H1 (cell line): ENCODE measurements around the gene SEMA3B. TPM values are rescaled to one million over a fixed set of nuclear protein-coding genes. Genes with fewer than 3 reads are reported as not detected.
A peak's percentile ranks its signal among the peaks of the same experiment; 100 is the strongest.

Experiments
- ATF3 ChIP-seq: IDR thresholded peaks from 2 replicates; pipeline ENCODE4 v1.6.1; 2011; ENCODE audit warnings: low read depth, mild to moderate bottlenecking, low read length; ENCODE audit not compliant: insufficient read depth
- BRCA1 ChIP-seq: IDR thresholded peaks from 2 replicates; pipeline ENCODE4 v1.6.1; 2012; ENCODE audit warnings: low read depth, low read length, improper control_type of control experiment
- CHD1 ChIP-seq: IDR thresholded peaks from 2 replicates; pipeline ENCODE4 v1.6.1; 2012; ENCODE audit warnings: low read depth, low read length, improper control_type of control experiment
- E2F6 ChIP-seq: IDR thresholded peaks from 2 replicates; pipeline ENCODE4 v1.6.1; 2012; ENCODE audit warnings: inconsistent platforms
- GTF2F1 ChIP-seq: IDR thresholded peaks from 2 replicates; pipeline ENCODE4 v1.6.1; 2012; ENCODE audit warnings: low read depth, low read length, improper control_type of control experiment, borderline replicate concordance
- HDAC6 ChIP-seq: IDR thresholded peaks from one replicate; pipeline ENCODE4 v1.7.1; 2012; ENCODE audit warnings: low read depth, mild to moderate bottlenecking, inconsistent platforms, low read length, moderate library complexity
- JUND ChIP-seq: IDR thresholded peaks from 2 replicates; pipeline ENCODE4 v1.6.1; 2011; ENCODE audit warnings: mild to moderate bottlenecking, improper control_type of control experiment, low read length
- KDM4A ChIP-seq: IDR thresholded peaks from one replicate; pipeline ENCODE4 v1.7.1; 2012; ENCODE audit warnings: low read depth, mild to moderate bottlenecking, moderate library complexity, low read length, inconsistent platforms; ENCODE audit not compliant: severe bottlenecking
- KDM5A ChIP-seq: fragments of 200-600 bp; IDR thresholded peaks from 2 replicates; pipeline ENCODE4 v1.7.1; 2012; ENCODE audit warnings: mild to moderate bottlenecking, low read length, inconsistent platforms, mixed read lengths
- MAFK ChIP-seq: IDR thresholded peaks from 2 replicates; pipeline ENCODE4 v1.6.1; 2012; ENCODE audit warnings: low read depth, mild to moderate bottlenecking, improper control_type of control experiment, low read length
- MAX ChIP-seq: IDR thresholded peaks from 2 replicates; pipeline ENCODE4 v1.6.1; 2012; ENCODE audit warnings: inconsistent platforms
- NANOG ChIP-seq: IDR thresholded peaks from 2 replicates; pipeline ENCODE4 v1.6.1; 2011; ENCODE audit warnings: low read length, low read depth, mild to moderate bottlenecking, inconsistent platforms; ENCODE audit not compliant: insufficient read depth, poor library complexity, severe bottlenecking
- PHF8 ChIP-seq: fragments of 200-600 bp; sonication (generic); conservative IDR thresholded peaks from 2 replicates; pipeline ENCODE4 v1.7.1; 2012; ENCODE audit warnings: low read depth, mild to moderate bottlenecking, inconsistent platforms, low read length, moderate library complexity
- POLR2A ChIP-seq, 2 experiments: IDR thresholded peaks; 1 replicate in 1 of 2; 2 replicates in 1 of 2; pipeline ENCODE4 v1.6.1; 2011; ENCODE audit warnings: low read depth in 2 of 2, low read length in 2 of 2, mild to moderate bottlenecking in 2 of 2; ENCODE audit errors: control extremely low read depth in 1 of 2
- POU5F1 ChIP-seq: IDR thresholded peaks from 2 replicates; pipeline ENCODE4 v1.6.1; 2011; ENCODE audit warnings: low read depth, mild to moderate bottlenecking, low read length, moderate library complexity
- RFX5 ChIP-seq: IDR thresholded peaks from 2 replicates; pipeline ENCODE4 v1.6.1; 2011; ENCODE audit warnings: low read depth, low read length, improper control_type of control experiment, borderline replicate concordance
- RNF2 ChIP-seq: fragments of 200-900, 300-1000 bp; sonication (generic); IDR thresholded peaks from 2 replicates; pipeline ENCODE4 v1.7.1; 2016; ENCODE audit warnings: borderline replicate concordance, low read depth, mild to moderate bottlenecking, antibody characterized with exemption, low read length; ENCODE audit not compliant: poor library complexity, severe bottlenecking; ENCODE audit errors: missing control alignments
- SAP30 ChIP-seq: fragments of 300-600 bp; sonication (generic); IDR thresholded peaks from 2 replicates; pipeline ENCODE4 v1.7.1; 2012; ENCODE audit warnings: low read length, moderate library complexity, mild to moderate bottlenecking, inconsistent platforms; ENCODE audit not compliant: insufficient read depth, insufficient replicate concordance
- SIN3A ChIP-seq, 2 experiments: IDR thresholded peaks in 1 of 2; conservative IDR thresholded peaks in 1 of 2; 2 replicates each; pipeline ENCODE4 v1.6.1; 2011 to 2012; ENCODE audit warnings: low read length in 2 of 2, improper control_type of control experiment in 1 of 2, low read depth in 1 of 2, mild to moderate bottlenecking in 1 of 2
- SP1 ChIP-seq: IDR thresholded peaks from 2 replicates; pipeline ENCODE4 v1.6.1; 2011; ENCODE audit warnings: low read depth, low read length
- TCF12 ChIP-seq: IDR thresholded peaks from 2 replicates; pipeline ENCODE4 v1.6.1; 2011; ENCODE audit warnings: low read depth, mild to moderate bottlenecking, low read length
- ZNF274 ChIP-seq: IDR thresholded peaks from 2 replicates; pipeline ENCODE4 v1.7.0; 2012; ENCODE audit warnings: low read length, borderline replicate concordance; ENCODE audit errors: extremely low read depth
- polyA plus RNA-seq, 7 experiments: library from polyadenylated mRNA; depleted of rRNA in 3 of 7; stranded (reverse) in 5 of 7; unstranded in 2 of 7; fragments of >200 nt in 5 of 7; fragments of 200-250 nt in 2 of 7; gene quantifications; 1 replicate in 5 of 7; 2 replicates in 1 of 7; 4 replicates in 1 of 7; pipeline versions ENCODE4 v1.2.1 to v1.2.3, GENCODE V29; 2011 to 2013; ENCODE audit warnings: missing spikeins in 2 of 7, mixed read lengths in 2 of 7
- total RNA-seq: library from RNA; stranded (reverse); fragmentation: NEBNext Ultra II Directional; extraction: Animal tissue kit (Norgen Biotek cat#: 25700); gene quantifications from 2 replicates; pipeline ENCODE4 v1.2.1, GENCODE V29; 2021

The SEMA3B gene
- total and polyA plus RNA-seq, 2 of the 8 experiments (the other 6 are each of a cell fraction or from before 2014, with no cell fraction given) = 3.0 to 4.7 TPM

- TF ChIP-seq SAP30 (no peak), RNF2 (no peak), ATF3 (no peak), SIN3A (conservative IDR thresholded peaks at IDR 0.05 in 1 of 2, IDR thresholded peaks at IDR 0.05 in 1 of 2; ENCODE audit: low read depth in 1 of 2, low read length in 2 of 2) (peak in 1 of 2 experiments; percentile 89; a peak in 2 of 4 replicates), E2F6 (no peak; the same call in 1 of the 2 replicates), POLR2A (IDR thresholded peaks at IDR 0.05; ENCODE audit: control extremely low read depth in 1 of 2, low read depth in 2 of 2, low read length in 2 of 2) (peak in 1 of 2 experiments; percentile 66; a peak in 1 of 3 replicates), MAX (peak; percentile 62), SP1 (peak; percentile 37; the same call in 1 of the 2 replicates), KDM4A (peak; percentile 96), PHF8 (0 out of 2 replicates have a peak, but pooled peaks have one; percentile 64), JUND (no peak), BRCA1 (no peak), POU5F1 (no peak), MAFK (no peak), TCF12 (no peak), GTF2F1 (no peak), NANOG (no peak), CHD1 (no peak), RFX5 (no peak), HDAC6 (no peak), KDM5A (no peak), ZNF274 (no peak)
Observed at GRCh38 chr3:50298836-50299637, 30.1 kb downstream of the SEMA3B start, which contains the start of the genes HYAL3 and NAA80 (continued).
